ENCODE measurements around the gene ZNF674. TPM values are rescaled to one million over a fixed set of nuclear protein-coding genes. Genes with fewer than 3 reads are reported as not detected.

Gene ZNF674
- total and polyA plus RNA-seq, 2 of the 4 experiments (the other 2 are of a cell fraction): 2.2 to 13.4 TPM

- H4K20me1 ChIP-seq (ENCODE audit: insufficient read depth, low read length): peaks cover 4% of the 10 kb centered on the region; the same call in 1 of the 2 replicates
- no peak overlapping the region for H2AK5ac ChIP-seq (ENCODE audit: low read depth, low read length)
- H3K56ac ChIP-seq (ENCODE audit: extremely low read depth, insufficient read depth, low read length): no peak overlapping the region
- H4K91ac ChIP-seq (ENCODE audit: insufficient read depth, low read depth, low read length): no peak overlapping the region
- dilution Hi-C loops (cut with HindIII; ENCODE audit: low sequenced_read_pairs, unreplicated experiment): no loop called here
- POLR2A ChIA-PET (ENCODE audit: unreplicated experiment): no interaction called here
- in situ Hi-C loops (cut with MboI; ENCODE audit: low sequenced_read_pairs): loop anchor here (10.0 kb wide), 1 partner anchor 93 kb away; no protein-coding TSS in a partner anchor
- no peaks in the 10 kb centered on the region for H3K9me3 ChIP-seq (ENCODE audit: control insufficient read depth, insufficient read depth, low read length)
- no peak overlapping the region for H3K4me3 ChIP-seq (ENCODE audit: insufficient read depth, low read depth, low read length)
- no peak overlapping the region for H2AFZ ChIP-seq (replicated peaks; ENCODE audit: low read length, poor library complexity)
- ATAC-seq (ENCODE audit: low read depth): peak; percentile 37
- no peak overlapping the region for H3K27ac ChIP-seq (ENCODE audit: insufficient read depth, low read length)
- H2BK120ac ChIP-seq (ENCODE audit: low read depth, low read length): peak overlapping the region; percentile 4
- 47% methylated on average over 7 of the region's 8 CpGs; no CpG with 5 or more reads in 1 of the 2 experiments for WGBS, 2 experiments (ENCODE audit: extremely low coverage in 2 of 2, insufficient read length in 1 of 2)
- peak overlapping the region; percentile 43 for H2BK5ac ChIP-seq (ENCODE audit: low read depth, low read length, poor library complexity, severe bottlenecking)
- no peak overlapping the region for H3K4me2 ChIP-seq (ENCODE audit: low read depth, low read length)
- no peak overlapping the region for H3K14ac ChIP-seq (replicated peaks; ENCODE audit: low read depth, low read length)
- H3K18ac ChIP-seq (ENCODE audit: low read depth, low read length): no peak overlapping the region
- H2BK20ac ChIP-seq (ENCODE audit: low read depth, low read length): no peak overlapping the region; the same call in 1 of the 2 replicates
- peak overlapping the region; percentile 3; the same call in 1 of the 2 replicates for H3K4ac ChIP-seq (ENCODE audit: low read depth, low read length)
- no peaks in the 10 kb centered on the region for H3K9me1 ChIP-seq (ENCODE audit: insufficient read depth, low read length)
- no TSS peak for BruUV-seq (replicated peaks)
- H2BK15ac ChIP-seq (ENCODE audit: low read depth, low read length): no peak overlapping the region
- H3K4me1 ChIP-seq (ENCODE audit: control insufficient read depth, insufficient read depth, low read length): no peaks in the 10 kb centered on the region
- peaks cover 5 to 12% of the 10 kb centered on the region in 2 experiments; a peak in 2 of 4 replicates for H3K79me1 ChIP-seq (ENCODE audit: low read depth in 1 of 2, low read length in 2 of 2)
- peak overlapping the region in 1 of 2 experiments; percentile 19; a peak in 1 of 4 replicates for H4K8ac ChIP-seq (ENCODE audit: low read depth in 2 of 2, low read length in 2 of 2)
- no peak overlapping the region for H3K23ac ChIP-seq (ENCODE audit: low read depth, low read length)
- no peak for TF ChIP-seq NFE2L2 (IDR thresholded peaks at IDR 0.05; ENCODE audit: low read depth, low read length)
- no peak overlapping the region for H2AK9ac ChIP-seq (replicated peaks; ENCODE audit: low read depth, low read length, poor library complexity)
- intact Hi-C loops (cut with micrococcal nuclease): loop anchor here (10.0 kb wide), 1 partner anchor 543 kb away; no protein-coding TSS in a partner anchor
- CTCF ChIA-PET: no interaction called here
- H3K9ac ChIP-seq (ENCODE audit: low read depth, low read length): no peak overlapping the region
- H3K27me3 ChIP-seq (ENCODE audit: control insufficient read depth, insufficient read depth, low read length): no peaks in the 10 kb centered on the region
- DNase-seq: peak; percentile 80
- peaks cover 2% of the 10 kb centered on the region for H3K36me3 ChIP-seq (ENCODE audit: control insufficient read depth, insufficient read depth, low read length)
- H4K5ac ChIP-seq (ENCODE audit: low read depth, low read length): no peak overlapping the region; the same call in 1 of the 2 replicates
These were observed 6.4 kb upstream of the ZNF674 start for GRCh38 chrX:46551494-46552128.

All from IMR-90 (cell line).